Right lobe of liver (tissue), 4 donors: ENCODE results near the gene PEAK3.

Source experiments
- POLR2A ChIP-seq: fragments of 450-650 bp; IDR thresholded peaks from one replicate; pipeline ENCODE4 v1.6.1; 2017; ENCODE audit warnings: antibody characterized with exemption, mild to moderate bottlenecking
- TF ChIP-seq, protein P1 (sequence below), 4 donors: fragments of 200-600 bp in 3 of 4; fragments of 450-650 bp in 1 of 4; IDR thresholded peaks; one replicate each; pipeline versions ENCODE4 v1.5.1 to v1.8.0; 2016 to 2022; ENCODE audit warnings: antibody characterized with exemption in 4 of 4, mild to moderate bottlenecking in 2 of 4
- donor health status: DM: no; HTN: no; CAD: no.
- donor health status: DM: no; HTN: no; CAD: no.
- donor health status: DM: no; HTN: yes; CAD: no.

DNA sequence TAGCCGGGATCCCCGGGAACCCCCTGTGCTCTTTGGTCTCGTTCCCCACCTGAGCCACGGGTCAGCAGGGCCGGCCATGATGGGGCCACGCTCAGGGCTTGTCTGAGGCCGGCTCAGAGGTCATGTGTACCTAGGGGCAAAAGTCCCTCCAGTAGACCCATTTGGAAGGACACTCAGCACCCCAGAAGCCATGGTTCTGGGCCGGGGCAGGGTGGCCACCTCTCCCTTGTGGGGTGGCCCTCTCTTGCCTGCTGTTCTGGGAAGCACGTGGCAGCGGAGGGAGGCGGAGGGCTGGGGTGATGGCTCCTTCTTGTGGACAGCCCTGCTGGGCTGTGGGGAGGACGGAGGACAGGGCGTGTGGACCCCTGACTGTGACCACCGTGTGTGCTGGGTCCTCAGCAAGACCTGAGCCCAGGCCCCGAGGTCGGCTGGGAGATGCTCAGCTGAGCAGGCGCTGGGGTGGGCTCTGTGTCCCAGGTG is 6.4 kb upstream of the PEAK3 start:
- TF ChIP-seq, protein P1, sequence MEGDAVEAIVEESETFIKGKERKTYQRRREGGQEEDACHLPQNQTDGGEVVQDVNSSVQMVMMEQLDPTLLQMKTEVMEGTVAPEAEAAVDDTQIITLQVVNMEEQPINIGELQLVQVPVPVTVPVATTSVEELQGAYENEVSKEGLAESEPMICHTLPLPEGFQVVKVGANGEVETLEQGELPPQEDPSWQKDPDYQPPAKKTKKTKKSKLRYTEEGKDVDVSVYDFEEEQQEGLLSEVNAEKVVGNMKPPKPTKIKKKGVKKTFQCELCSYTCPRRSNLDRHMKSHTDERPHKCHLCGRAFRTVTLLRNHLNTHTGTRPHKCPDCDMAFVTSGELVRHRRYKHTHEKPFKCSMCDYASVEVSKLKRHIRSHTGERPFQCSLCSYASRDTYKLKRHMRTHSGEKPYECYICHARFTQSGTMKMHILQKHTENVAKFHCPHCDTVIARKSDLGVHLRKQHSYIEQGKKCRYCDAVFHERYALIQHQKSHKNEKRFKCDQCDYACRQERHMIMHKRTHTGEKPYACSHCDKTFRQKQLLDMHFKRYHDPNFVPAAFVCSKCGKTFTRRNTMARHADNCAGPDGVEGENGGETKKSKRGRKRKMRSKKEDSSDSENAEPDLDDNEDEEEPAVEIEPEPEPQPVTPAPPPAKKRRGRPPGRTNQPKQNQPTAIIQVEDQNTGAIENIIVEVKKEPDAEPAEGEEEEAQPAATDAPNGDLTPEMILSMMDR (IDR thresholded peaks at IDR 0.05) = no peak
- no peak for TF ChIP-seq POLR2A
